ENCODE measurements around the gene WNT9A. TPM values are rescaled to one million over a fixed set of nuclear protein-coding genes. Genes with fewer than 3 reads are reported as not detected.

WNT9A gene
- total and polyA plus RNA-seq, 2 of the 4 experiments (the other 2 are of a cell fraction), result 0.18 to 0.36 TPM

DNA sequence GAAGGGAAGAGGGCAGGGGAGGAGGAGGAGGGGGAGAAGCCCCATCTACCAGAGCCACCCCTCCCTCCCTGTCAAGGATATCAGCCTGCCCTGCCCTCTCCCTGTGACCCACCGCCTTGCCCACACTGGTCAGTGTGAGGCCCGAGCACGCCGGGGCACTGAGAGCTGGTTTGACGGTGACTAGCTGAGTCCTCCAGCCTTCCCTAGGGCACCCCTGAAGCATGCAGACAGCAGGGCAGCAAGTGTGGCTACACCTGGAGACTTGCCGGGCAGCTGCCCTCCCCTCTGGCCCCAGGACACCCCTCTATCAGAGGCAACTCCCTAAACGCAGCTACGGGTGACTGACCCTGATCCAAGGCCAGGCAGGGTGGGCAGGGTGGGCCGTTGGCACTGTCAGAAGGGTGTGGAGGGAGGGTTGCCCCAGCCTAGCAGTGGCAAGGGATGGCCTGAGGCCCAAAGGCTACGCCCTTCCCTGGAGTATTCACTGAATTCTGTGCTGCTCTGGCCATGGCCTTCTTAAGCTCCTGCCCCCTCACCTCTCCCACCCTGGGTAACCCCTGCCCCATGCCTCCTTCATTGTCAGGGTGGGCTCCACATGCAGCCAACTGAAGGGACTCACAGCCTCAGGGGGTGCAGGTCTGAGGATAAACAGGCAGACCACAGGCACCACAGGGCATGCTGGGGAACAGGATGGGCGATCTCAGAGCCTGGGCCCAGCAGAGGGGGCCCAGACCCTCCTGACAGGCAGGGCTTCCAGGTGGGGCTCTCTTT, 19.6 kb downstream of the WNT9A start:
- DNase-seq, result no peak
- ChIA-PET POLR2A (ENCODE audit: unreplicated experiment) (no interaction called here), CTCF (no interaction called here)
- no TSS peak for BruUV-seq (replicated peaks)
- H3K9me1 ChIP-seq (ENCODE audit: insufficient read depth, low read length), result no peaks in the 10 kb centered on the region
- H3K9me3 ChIP-seq (ENCODE audit: control insufficient read depth, insufficient read depth, low read length), result 0 out of 2 replicates have a peak, but pooled peaks cover 2% of the 10 kb centered on the region
- TF ChIP-seq, protein P1, sequence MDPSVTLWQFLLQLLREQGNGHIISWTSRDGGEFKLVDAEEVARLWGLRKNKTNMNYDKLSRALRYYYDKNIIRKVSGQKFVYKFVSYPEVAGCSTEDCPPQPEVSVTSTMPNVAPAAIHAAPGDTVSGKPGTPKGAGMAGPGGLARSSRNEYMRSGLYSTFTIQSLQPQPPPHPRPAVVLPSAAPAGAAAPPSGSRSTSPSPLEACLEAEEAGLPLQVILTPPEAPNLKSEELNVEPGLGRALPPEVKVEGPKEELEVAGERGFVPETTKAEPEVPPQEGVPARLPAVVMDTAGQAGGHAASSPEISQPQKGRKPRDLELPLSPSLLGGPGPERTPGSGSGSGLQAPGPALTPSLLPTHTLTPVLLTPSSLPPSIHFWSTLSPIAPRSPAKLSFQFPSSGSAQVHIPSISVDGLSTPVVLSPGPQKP (IDR thresholded peaks at IDR 0.05; ENCODE audit: borderline replicate concordance, low read depth, low read length), result no peak
- TF ChIP-seq NFE2L2 (IDR thresholded peaks at IDR 0.05; ENCODE audit: low read depth, low read length), result no peak
- TF ChIP-seq RCOR1 (IDR thresholded peaks at IDR 0.05; ENCODE audit: insufficient replicate concordance, low read length), result no peak
- TF ChIP-seq RAD21 (IDR thresholded peaks at IDR 0.05; ENCODE audit: low read length), result no peak
- TF ChIP-seq, protein P2, sequence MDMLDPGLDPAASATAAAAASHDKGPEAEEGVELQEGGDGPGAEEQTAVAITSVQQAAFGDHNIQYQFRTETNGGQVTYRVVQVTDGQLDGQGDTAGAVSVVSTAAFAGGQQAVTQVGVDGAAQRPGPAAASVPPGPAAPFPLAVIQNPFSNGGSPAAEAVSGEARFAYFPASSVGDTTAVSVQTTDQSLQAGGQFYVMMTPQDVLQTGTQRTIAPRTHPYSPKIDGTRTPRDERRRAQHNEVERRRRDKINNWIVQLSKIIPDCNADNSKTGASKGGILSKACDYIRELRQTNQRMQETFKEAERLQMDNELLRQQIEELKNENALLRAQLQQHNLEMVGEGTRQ (IDR thresholded peaks at IDR 0.05; ENCODE audit: low read depth, low read length), result no peak
- no peak for TF ChIP-seq SMC3 (IDR thresholded peaks at IDR 0.05; ENCODE audit: low read depth, low read length)
- TF ChIP-seq BHLHE40 (IDR thresholded peaks at IDR 0.05; ENCODE audit: low read depth, low read length), result no peak
- no peak for TF ChIP-seq CEBPB (IDR thresholded peaks at IDR 0.05; ENCODE audit: low read depth, low read length)
- TF ChIP-seq MAZ (IDR thresholded peaks at IDR 0.05; ENCODE audit: borderline replicate concordance, low read depth, low read length), result no peak
- no peak for TF ChIP-seq CHD1 (IDR thresholded peaks at IDR 0.05; ENCODE audit: low read depth, low read length)
- no peak for TF ChIP-seq MAFK (IDR thresholded peaks at IDR 0.05; ENCODE audit: low read depth, low read length)
- no peak for TF ChIP-seq FOS (IDR thresholded peaks at IDR 0.05; ENCODE audit: low read depth, low read length)
- TF ChIP-seq, protein P3, sequence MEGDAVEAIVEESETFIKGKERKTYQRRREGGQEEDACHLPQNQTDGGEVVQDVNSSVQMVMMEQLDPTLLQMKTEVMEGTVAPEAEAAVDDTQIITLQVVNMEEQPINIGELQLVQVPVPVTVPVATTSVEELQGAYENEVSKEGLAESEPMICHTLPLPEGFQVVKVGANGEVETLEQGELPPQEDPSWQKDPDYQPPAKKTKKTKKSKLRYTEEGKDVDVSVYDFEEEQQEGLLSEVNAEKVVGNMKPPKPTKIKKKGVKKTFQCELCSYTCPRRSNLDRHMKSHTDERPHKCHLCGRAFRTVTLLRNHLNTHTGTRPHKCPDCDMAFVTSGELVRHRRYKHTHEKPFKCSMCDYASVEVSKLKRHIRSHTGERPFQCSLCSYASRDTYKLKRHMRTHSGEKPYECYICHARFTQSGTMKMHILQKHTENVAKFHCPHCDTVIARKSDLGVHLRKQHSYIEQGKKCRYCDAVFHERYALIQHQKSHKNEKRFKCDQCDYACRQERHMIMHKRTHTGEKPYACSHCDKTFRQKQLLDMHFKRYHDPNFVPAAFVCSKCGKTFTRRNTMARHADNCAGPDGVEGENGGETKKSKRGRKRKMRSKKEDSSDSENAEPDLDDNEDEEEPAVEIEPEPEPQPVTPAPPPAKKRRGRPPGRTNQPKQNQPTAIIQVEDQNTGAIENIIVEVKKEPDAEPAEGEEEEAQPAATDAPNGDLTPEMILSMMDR (conservative IDR thresholded peaks at IDR 0.05; ENCODE audit: low read depth, low read length), result no peak
- TF ChIP-seq POLR2A (IDR thresholded peaks at IDR 0.05; ENCODE audit: low read depth, low read length), result no peak
- H3K27me3 ChIP-seq (ENCODE audit: control insufficient read depth, insufficient read depth, low read length), result no peaks in the 10 kb centered on the region; the same call in 1 of the 2 replicates
- WGBS, 2 experiments (ENCODE audit: extremely low coverage in 2 of 2, insufficient read length in 1 of 2), result 50% methylated on average over 2 of the region's 11 CpGs; no CpG with 5 or more reads in 1 of the 2 experiments
- H3K79me1 ChIP-seq (ENCODE audit: low read depth in 1 of 2, low read length in 2 of 2), result no peaks in the 10 kb centered on the region
- H3K36me3 ChIP-seq (ENCODE audit: control insufficient read depth, insufficient read depth, low read length), result no peaks in the 10 kb centered on the region
- H2BK5ac ChIP-seq (ENCODE audit: low read depth, low read length, poor library complexity, severe bottlenecking), result no peak overlapping the region
- H2AK5ac ChIP-seq (ENCODE audit: low read depth, low read length), result no peak overlapping the region
- H2BK20ac ChIP-seq (ENCODE audit: low read depth, low read length), result no peak overlapping the region
- no peaks in the 10 kb centered on the region for H4K20me1 ChIP-seq (ENCODE audit: insufficient read depth, low read length)
- no peak overlapping the region for H3K4me3 ChIP-seq (ENCODE audit: insufficient read depth, low read depth, low read length)
- no peak for ATAC-seq (ENCODE audit: low read depth)
- H2BK120ac ChIP-seq (ENCODE audit: low read depth, low read length), result no peak overlapping the region
- no peak overlapping the region for H3K4me2 ChIP-seq (ENCODE audit: low read depth, low read length)
- no peak overlapping the region for H3K56ac ChIP-seq (ENCODE audit: extremely low read depth, insufficient read depth, low read length)
- in situ Hi-C loops (cut with MboI; ENCODE audit: low sequenced_read_pairs) (loop anchor here (25.0 kb wide), 1 partner anchor 441 kb away; no protein-coding TSS in a partner anchor), dilution Hi-C loops (cut with HindIII; ENCODE audit: low sequenced_read_pairs, unreplicated experiment) (no loop called here), intact Hi-C loops (cut with micrococcal nuclease) (no loop called here)
- no peak overlapping the region for H2BK15ac ChIP-seq (ENCODE audit: low read depth, low read length)
- H4K91ac ChIP-seq (ENCODE audit: insufficient read depth, low read depth, low read length), result no peak overlapping the region
- no peak overlapping the region for H3K23ac ChIP-seq (ENCODE audit: low read depth, low read length)
- no peak overlapping the region for H3K27ac ChIP-seq (ENCODE audit: insufficient read depth, low read length)
- H4K8ac ChIP-seq (ENCODE audit: low read depth in 2 of 2, low read length in 2 of 2), result no peak overlapping the region
- no peak overlapping the region for H4K5ac ChIP-seq (ENCODE audit: low read depth, low read length)
- no peak overlapping the region for H2AK9ac ChIP-seq (replicated peaks; ENCODE audit: low read depth, low read length, poor library complexity)
- no peak overlapping the region for H2AFZ ChIP-seq (replicated peaks; ENCODE audit: low read length, poor library complexity)
- no peak overlapping the region for H3K9ac ChIP-seq (ENCODE audit: low read depth, low read length)
- H3K18ac ChIP-seq (ENCODE audit: low read depth, low read length), result no peak overlapping the region
- H3K4ac ChIP-seq (ENCODE audit: low read depth, low read length), result no peak overlapping the region
- H3K4me1 ChIP-seq (ENCODE audit: control insufficient read depth, insufficient read depth, low read length), result no peaks in the 10 kb centered on the region
- no peak overlapping the region for H3K14ac ChIP-seq (replicated peaks; ENCODE audit: low read depth, low read length)
